HuH-7.5 (cell line): ENCODE measurements around the gene SLC25A10.
"Not testable (repeated sequence)": the region's sequence is repeated elsewhere in the genome, so short reads cannot be mapped to it uniquely, and the experiment has no call there.

Experiments used
- DNase-seq: peaks from one replicate; pipeline ENCODE4 v3.0.0; 2011; ENCODE audit warnings: low spot score

The SLC25A10 gene

GRCh38 chr17:81711814-81712467 lies at the start of gene SLC25A10:
TSS of gene SLC25A10 (plus strand) at chr17:81712284. CDS start at chr17:81712427, 143 bp downstream.
- DNase-seq = peak; percentile 94

GRCh38 chr17:81664051-81664470 lies 48.0 kb upstream of the SLC25A10 start:
- no peak for DNase-seq

- no peak for DNase-seq
These were observed 46.6 kb upstream of the SLC25A10 start for GRCh38 chr17:81665205-81666091.

GRCh38 chr17:81666092-81666341 lies 46.1 kb upstream of the SLC25A10 start:
- no peak for DNase-seq

GRCh38 chr17:81666342-81667191 lies 45.5 kb upstream of the SLC25A10 start, which contains the start of the genes CCDC137 and OXLD1:
TSS of gene CCDC137 (plus strand) at chr17:81666737. CDS start at chr17:81666767, 30 bp downstream.
TSS of gene OXLD1 (minus strand) at chr17:81666605. CDS start at chr17:81666577, 28 bp downstream.
- DNase-seq = peak; percentile 96

- DNase-seq = no peak
These were observed 44.3 kb upstream of the SLC25A10 start for GRCh38 chr17:81667754-81668153.

GRCh38 chr17:81672504-81672903 lies 39.6 kb upstream of the SLC25A10 start:
- no peak for DNase-seq

- no peak for DNase-seq
These were observed 39.1 kb upstream of the SLC25A10 start for GRCh38 chr17:81672954-81673353.

- DNase-seq = no peak
These were observed 38.4 kb upstream of the SLC25A10 start for GRCh38 chr17:81673561-81674258.

GRCh38 chr17:81675515-81676221 lies 36.4 kb upstream of the SLC25A10 start:
- DNase-seq = not testable (repeated sequence)

- no peak for DNase-seq
These were observed 35.2 kb upstream of the SLC25A10 start for GRCh38 chr17:81676906-81677305.

- DNase-seq = no peak
These were observed 31.9 kb upstream of the SLC25A10 start for GRCh38 chr17:81680150-81680549.

GRCh38 chr17:81681672-81682071 lies 30.4 kb upstream of the SLC25A10 start:
- no peak for DNase-seq

- DNase-seq = no peak
These were observed 29.4 kb upstream of the SLC25A10 start for GRCh38 chr17:81682565-81683207.

- DNase-seq = no peak
These were observed 28.9 kb upstream of the SLC25A10 start for GRCh38 chr17:81683208-81683583.

- DNase-seq = peak; percentile 99
These were observed 28.3 kb upstream of the SLC25A10 start, which contains the start of the genes ARL16 and HGS for GRCh38 chr17:81683584-81684441. TSS of gene ARL16 (minus strand) at chr17:81683797. CDS start at chr17:81683753, 44 bp downstream. TSS of gene HGS (plus strand) at chr17:81684011. CDS start at chr17:81684067, 56 bp downstream.

- DNase-seq = no peak
These were observed 27.6 kb upstream of the SLC25A10 start for GRCh38 chr17:81684442-81684911.

- no peak for DNase-seq
These were observed 27.0 kb upstream of the SLC25A10 start for GRCh38 chr17:81685108-81685507.

- no peak for DNase-seq
These were observed 25.5 kb upstream of the SLC25A10 start for GRCh38 chr17:81686614-81687013.
